Stimulated activated CD8-positive, alpha-beta memory T cell treated with anti-CD3 and anti-CD28 coated beads, Interleukin-4, amount 100 ng/mL, for 4 hours (primary cell): ENCODE data around the gene TLCD4.
"Not testable (repeated sequence)": the region's sequence is repeated elsewhere in the genome, so short reads cannot be mapped to it uniquely, and the experiment has no call there.

Source experiments
- DNase-seq, 2 donors: peaks; one replicate each; pipeline ENCODE4 v3.0.0-alpha.2; 2020; ENCODE audit warnings: low read depth in 2 of 2, low spot score in 1 of 2

The TLCD4 gene

GRCh38 chr1:95117207-95118066 is at the start of gene TLCD4:
TSS of gene TLCD4 (plus strand) at chr1:95117355. CDS start at chr1:95143902, 26,547 bp downstream.
- DNase-seq, result peak in 1 of 2 donors; percentile 4

GRCh38 chr1:95067568-95067967 is 49.6 kb upstream of the TLCD4 start:
- no peak for DNase-seq

GRCh38 chr1:95068956-95069709 is 48.0 kb upstream of the TLCD4 start:
- DNase-seq, result no peak

- DNase-seq, result no peak
These were observed 47.5 kb upstream of the TLCD4 start for GRCh38 chr1:95069710-95070093.

GRCh38 chr1:95071539-95071938 is 45.6 kb upstream of the TLCD4 start:
- no peak for DNase-seq

DNA sequence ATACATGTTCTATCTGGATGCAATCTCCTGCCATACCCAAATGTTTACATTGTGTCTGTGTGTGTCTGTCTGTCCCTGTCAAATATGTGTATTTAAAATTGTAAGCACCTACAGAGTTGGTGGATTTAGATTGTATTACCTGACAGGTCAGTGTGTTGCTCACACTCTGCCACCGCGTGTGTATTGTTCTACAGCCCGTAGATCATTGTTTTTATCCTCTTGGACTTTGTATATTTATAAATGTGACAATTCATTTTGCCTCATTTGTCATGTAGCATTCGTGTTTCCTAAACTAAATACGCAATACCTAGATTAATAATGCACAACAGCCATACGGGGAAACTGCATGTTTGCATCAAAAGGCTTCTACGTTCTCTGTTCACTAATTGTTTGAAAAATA is 45.0 kb upstream of the TLCD4 start:
- no peak for DNase-seq

- DNase-seq, result peak; percentile 83 to 87
These were observed 44.4 kb upstream of the TLCD4 start, which contains the start of gene ALG14 for GRCh38 chr1:95072532-95073419. TSS of gene ALG14 (minus strand) at chr1:95072951. CDS start at chr1:95072898, 53 bp downstream.

- DNase-seq, result no peak
These were observed 43.7 kb upstream of the TLCD4 start for GRCh38 chr1:95073446-95073845.

- DNase-seq, result no peak
These were observed 41.1 kb upstream of the TLCD4 start for GRCh38 chr1:95076034-95076433.

DNA sequence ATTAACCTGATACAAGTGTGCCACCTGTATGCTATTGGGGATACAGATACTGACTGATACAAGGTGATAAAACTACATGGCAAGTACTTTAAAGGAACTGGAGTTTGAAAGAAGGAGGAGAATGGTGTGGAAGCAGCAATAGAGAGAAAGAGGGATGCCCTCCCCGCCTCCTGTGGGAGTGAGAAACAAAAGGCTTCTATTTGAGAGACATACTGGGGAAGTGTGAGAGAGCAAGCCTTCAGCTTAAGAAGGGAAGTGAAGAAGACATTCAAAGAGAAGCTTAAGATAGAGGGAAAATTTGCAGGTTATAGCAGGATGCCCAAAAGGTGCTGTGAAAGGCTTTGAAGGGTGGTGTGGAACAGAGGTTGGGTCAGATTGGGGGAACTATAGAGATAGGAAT is 36.7 kb upstream of the TLCD4 start:
- DNase-seq, result no peak

GRCh38 chr1:95080879-95081278 is 36.3 kb upstream of the TLCD4 start:
- DNase-seq, result no peak

DNA sequence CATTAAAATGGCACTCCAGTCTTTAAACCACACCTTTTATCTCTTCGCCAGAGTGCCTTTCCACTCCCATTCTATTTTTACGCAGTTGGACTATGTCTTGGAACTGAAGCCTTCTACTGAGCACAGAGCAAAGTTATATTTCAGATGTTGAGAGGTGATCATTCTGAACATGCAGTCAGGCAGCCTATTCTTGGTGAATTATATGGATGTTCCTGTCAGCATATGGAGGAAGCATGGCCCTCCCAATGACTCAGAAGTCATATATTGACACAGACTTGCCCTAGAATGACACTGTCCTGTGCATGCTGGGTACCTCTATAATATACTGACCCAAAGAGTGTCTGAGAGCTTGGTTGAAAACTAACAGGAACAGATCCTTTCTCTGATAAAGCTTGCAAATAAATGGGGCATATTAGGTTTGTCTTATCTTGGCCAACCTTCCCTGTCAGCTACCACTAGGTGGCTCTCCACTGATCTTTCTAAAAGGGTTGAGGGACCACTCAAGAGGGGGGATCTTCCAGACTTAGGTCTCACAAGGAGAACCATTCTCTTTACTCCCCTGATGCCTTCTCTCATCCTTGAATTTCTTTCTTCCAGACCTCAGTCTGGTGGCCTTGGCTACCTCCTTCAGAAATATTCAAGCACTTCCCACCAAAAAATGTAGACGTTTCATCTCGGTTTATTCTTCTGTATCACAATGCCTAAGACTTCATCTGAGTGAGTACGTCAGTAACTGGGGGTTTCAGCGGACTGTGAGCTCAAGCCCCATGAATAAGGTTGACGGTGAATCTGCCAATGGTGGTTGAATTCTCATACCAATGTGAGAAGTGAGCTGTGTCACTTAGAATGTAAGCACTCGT is 32.6 kb upstream of the TLCD4 start:
- no peak for DNase-seq

DNA sequence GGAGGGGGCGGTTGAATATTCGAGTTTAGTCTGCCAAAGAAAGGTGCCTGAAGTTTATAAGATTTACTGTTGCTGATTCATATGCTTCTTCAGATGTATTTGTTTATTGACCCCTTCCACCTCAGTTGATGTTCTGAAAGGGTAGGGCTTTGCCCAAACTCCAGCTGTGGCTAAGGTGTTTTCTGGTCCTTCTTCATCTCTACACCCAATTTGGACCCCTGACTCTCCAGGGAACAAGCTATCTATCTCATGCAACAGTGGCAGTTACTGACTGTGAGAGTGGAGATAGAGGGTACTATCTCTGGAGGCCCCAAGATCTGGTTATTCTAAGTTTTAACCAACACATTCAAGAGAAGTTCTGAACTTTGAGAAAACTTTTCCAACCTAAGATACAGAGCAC is 31.8 kb upstream of the TLCD4 start:
- DNase-seq, result no peak

- DNase-seq, result no peak
These were observed 30.1 kb upstream of the TLCD4 start for GRCh38 chr1:95086949-95087533.

DNA sequence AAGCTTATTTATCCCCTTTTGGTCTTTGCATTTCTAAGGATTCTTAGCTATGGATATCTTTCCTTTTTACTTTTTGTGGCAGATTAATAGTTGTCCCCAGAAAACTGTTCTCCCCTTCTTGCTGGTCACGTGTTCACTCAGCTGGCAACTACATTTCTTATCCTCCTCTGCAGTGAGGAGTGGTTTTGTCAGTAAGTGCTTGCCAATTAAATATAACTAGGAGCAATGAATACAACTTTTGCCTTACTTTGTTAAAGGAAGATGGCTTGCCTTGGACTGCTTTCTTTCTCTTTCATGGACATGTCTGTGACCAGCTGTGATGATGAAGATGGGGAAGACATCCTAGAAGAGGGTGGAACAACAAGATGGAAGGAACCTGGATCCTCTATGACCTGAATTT is 28.9 kb upstream of the TLCD4 start:
- no peak for DNase-seq

DNA sequence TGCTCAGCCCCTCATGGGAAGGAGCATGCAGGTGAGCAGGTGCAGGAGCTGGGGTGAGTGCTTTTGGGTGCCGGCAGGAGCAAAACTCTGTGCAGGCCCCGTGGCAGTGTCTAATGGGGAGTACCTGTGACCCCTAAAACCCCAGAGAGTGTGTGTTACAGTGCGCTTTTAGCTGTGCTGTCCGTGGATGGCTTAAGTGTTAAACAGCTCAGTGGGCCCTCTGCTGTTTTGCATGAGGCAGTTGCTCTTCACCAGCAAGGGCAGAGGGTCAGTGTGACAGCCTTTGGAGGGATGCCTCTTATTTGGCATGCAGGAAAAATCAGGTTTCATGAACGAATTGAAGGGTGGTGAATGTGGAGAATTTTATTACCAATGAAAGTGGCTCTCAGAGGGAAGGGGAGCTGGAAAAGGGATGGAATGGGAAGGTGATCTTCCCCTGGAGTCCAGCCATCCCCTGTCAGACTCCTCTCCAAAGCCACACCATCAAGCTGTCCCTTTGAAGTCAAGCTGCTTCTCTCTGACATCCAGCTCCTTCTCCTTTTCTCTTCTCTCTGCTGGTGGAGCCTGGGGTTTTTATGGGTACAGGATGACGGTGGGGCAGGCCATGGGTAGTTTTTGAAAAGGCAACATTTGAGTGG is 27.4 kb upstream of the TLCD4 start:
- DNase-seq, result no peak

GRCh38 chr1:95091290-95091689 is 25.9 kb upstream of the TLCD4 start:
- not testable (repeated sequence) for DNase-seq

DNA sequence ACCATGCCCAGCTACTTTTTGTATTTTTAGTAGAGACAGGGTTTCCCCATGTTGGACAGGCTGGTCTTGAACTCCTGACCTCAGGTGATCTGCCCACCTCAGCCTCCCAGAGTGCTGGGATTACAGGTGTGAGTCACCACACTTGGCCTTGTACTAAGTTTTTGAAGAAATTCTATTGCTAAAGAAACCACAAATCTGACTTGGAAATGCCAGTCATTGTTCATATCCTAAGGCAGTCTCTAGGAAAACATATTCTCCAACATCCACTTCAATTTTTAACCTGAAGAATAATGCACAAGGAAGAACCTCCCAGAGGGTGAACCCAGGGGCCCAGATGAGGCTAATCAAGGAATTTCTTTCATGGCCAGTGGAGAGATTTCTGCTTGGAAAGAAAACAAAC is 24.3 kb upstream of the TLCD4 start:
- DNase-seq, result not testable (repeated sequence)

GRCh38 chr1:95093296-95093695 is 23.9 kb upstream of the TLCD4 start:
- no peak for DNase-seq
